SW480 (cell line): ENCODE results near the gene DKKL1.
A peak's percentile ranks its signal among the peaks of the same experiment; 100 is the strongest.

Experiments used
- DNase-seq: peaks from one replicate; pipeline ENCODE4 v3.0.0-alpha.2; 2016; ENCODE audit warnings: low spot score

DKKL1 gene

DNA sequence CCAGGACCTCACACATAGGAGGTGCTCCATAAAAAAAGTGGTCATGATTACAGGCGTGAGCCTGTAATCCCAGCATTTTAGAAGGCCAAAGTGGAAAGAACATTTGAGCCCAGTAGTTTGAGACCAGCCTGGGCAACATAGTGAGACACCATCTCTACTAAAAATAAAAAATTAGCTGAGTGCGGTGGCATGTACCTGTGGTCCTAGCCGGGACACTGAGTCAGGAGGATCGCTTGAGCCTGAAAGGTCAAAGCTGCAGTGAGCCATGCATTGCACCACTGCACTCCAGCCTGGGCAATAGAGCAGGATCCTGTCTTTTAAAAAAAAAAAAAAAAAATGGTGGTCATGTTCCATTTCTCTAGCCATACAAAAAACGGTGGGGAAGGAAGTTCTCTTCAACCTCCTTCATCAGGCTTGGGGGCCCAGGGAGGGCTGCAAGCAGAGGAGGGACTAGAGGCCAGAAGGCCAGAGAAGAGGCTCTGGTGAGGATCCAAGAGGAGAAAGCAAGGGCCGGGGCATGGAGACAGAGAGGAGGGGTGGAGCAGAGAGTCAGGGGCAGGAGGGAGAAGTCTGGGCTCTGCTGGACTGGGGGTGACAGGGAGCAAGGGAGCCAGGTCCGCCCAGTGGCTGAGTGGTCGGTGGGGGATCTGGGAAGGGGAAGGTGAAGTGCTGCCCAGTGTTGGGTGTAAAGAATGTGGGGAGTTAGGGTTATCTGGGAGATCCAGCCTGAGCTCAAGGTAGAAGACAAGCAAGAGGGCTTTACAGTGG lies 33.2 kb downstream of the DKKL1 start:
- DNase-seq, result no peak

DNA sequence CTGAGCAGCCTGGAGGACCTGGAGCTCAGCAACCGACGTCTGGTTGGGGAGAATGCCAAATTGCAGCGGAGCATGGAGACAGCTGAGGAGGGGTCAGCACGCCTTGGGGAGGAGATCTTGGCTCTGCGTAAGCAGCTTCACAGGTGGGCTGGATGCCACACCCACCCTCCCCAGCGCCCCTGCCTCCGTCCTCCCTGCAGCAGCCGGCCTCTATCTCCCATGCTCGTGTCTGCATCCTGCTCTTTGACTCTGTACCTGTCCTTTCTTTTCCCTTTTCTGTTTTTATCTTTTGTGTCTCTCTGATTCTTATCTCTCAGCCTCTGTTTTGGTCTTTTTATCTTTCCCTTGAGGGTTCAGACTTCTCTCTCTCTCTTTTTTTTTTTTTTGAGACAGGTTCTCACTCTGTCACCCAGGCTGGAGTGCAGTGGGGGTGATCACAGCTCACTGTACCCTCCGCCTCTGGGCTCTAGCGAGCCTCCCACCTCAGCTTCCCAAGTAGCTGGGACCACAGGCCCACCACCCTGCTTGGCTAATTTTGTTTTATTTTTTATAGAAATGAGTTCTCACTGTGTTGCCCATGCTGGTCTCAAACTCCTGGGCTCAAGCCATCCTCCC lies 34.4 kb downstream of the DKKL1 start:
- DNase-seq, result no peak

DNA sequence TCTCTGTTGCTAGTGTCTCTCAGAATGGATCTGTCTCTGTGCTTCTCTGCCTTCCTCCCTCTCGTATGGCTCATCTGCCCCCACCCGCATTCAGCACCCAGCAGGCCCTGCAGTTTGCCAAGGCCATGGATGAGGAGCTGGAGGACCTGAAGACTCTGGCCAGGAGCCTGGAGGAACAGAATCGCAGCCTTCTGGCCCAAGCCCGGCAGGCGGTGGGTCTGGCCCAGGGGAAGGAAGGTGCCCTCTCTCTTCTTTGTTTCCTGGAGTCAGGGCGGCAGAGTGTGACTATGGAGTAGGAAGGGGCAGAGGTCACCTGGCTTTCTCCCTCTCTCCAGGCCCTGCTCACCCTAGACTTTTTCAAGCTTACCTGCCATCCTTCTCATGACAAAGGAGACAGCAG lies 35.3 kb downstream of the DKKL1 start:
- no peak for DNase-seq

DNA sequence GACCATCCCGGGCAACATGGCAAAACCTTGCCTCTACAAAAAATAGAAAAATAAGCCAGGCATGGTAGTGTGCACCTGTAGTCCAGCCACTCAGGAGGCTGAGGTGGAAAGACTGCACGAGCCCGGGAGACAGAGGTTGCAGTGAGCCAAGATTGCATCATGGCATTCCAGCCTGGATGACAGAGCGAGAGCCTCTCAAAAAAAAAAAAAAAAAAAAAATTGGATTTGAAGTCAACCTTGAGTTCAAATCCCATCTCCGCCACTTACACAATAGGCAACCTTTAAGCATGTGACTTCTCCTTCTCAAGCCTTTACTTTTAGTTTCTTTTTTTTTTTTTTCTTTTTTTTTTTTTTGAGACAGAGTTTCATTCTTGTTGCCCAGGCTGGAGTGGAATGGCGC lies 36.4 kb downstream of the DKKL1 start:
- no peak for DNase-seq

DNA sequence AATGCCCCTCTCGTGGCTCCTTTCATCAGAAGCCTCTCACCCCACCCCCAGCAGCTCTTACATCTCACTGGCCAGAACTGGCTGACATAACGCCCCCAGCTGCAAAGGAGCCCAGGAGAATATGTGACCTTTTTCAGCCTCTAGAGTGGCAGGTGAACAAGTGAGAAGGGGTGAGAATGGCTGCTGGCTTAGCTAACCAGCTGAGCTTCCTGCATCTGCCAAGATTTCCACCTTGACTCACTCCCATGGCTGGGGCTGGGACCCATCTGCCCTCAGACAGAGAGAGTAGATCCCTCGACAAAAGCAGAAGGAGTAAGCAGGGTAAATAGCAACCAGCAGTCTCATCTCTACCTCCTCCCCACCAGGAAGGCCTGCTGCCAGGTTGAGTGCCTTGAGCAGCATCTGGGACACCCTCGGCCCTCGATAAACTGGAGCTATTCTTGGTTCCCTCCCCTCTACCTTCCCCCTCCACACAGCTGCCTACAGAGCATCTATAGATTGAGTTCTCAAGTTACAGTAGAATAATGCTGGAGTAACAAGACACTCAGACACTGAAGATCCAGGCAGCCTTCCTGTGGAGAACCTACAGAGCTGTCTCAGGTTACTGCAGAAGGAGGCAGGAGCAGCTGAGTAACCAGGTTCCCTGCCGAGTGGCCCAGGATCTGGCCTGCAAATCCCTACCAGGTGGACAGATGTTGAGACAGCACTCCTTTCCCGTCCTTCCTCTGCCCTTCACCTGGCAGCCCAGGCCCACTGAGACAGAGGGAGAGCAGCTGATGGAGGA lies 39.9 kb downstream of the DKKL1 start:
- DNase-seq, result peak; percentile 73

DNA sequence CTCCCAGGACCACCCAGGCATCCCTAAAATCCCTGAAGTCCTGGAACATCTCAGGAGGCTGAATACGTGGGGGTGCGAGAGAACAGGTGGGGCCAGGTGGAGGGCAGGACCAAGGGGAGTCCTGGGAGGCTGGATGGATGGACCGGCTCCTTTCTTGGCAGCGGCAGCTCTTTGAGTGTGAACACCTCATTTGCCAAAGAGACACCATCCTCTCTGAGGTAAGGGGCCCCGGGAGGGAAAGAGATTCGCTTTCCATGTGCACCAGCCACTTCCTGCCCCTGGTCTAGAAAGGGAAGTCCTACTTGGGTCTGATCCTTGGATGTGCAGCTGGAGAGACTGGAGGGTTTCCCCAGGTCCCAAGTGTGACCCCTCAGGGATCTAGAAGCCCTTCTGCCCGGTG lies 43.4 kb downstream of the DKKL1 start:
- DNase-seq, result no peak

DNA sequence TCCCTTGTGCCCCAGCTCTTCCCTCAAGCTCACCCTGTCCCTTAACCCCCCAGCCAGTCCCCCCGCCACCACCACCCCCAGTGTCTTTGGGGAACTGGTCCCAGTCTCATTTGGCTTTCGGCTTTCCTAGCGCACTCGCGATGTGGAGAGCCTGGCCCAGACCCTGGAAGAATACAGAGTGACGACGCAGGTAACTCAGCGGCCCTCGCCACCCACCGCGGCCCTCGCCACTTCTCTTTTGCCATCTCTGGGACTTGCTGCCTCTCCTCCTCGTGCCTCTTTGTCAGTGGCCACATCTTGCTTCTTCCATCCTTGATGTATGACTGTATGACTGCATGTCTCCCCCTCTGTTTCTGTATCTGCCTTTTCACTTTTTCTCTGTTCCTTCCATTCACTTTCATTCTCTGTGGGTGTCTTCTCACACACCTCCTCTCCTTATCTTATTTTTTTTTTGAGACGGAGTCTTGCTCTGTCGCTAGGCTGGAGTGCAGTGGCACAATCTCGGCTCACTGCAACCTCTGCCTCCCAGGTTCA lies 43.9 kb downstream of the DKKL1 start:
- DNase-seq, result no peak

DNA sequence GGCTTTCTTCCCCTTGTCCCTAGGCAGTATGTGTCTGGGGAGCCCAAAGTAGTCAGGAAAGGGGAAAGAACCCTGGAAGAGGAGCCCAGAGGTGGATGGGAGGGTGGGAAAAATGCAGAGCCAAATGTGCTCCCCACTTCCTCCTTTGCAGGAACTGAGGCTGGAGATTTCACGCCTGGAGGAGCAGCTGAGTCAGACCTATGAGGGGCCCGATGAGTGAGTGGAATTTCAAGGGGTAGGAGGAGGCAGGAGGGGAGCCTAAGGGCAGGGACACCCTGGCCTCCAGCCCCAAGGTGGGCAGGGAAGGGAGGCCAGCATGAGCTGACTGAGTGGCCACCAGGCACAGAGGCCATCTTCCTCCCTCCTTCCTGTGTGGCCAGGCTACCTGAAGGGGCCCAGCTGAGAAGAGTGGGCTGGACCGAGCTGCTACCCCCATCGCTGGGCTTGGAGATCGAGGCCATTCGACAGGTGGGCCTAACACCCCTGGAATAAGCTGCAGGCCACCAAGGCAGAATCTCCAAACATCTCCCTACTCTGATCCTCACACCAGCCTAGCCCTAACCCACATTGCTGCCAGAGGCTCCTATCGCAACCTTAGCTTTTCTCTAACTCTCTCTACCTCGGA lies 45.3 kb downstream of the DKKL1 start:
- no peak for DNase-seq

DNA sequence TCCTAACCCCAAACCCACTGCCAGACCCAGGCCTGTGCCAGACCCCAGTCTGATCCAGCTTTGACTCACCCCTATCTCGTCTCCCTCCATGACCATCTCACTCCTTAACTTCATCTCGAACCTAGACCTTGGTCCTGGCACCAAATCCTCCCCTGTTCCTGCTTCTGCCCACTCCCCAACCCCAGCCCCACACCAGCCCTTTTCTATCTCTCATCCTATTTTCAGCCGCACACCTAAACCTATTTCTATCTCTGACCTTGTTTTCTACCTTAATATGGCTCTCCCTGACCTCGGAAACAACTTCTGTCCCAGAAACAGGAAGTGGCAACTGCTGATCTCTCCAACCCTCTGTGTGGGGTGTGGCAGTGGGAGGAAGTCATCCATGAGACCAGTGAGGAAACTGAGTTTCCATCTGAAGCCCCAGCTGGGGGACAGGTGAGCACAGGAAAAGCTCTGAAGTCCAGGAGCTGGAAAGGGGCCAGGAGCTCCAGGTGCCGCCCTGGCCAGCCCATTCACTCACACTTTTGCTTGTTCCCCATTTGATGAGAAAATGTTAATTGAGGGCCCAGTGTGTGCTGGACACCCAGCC lies 45.9 kb downstream of the DKKL1 start:
- no peak for DNase-seq

DNA sequence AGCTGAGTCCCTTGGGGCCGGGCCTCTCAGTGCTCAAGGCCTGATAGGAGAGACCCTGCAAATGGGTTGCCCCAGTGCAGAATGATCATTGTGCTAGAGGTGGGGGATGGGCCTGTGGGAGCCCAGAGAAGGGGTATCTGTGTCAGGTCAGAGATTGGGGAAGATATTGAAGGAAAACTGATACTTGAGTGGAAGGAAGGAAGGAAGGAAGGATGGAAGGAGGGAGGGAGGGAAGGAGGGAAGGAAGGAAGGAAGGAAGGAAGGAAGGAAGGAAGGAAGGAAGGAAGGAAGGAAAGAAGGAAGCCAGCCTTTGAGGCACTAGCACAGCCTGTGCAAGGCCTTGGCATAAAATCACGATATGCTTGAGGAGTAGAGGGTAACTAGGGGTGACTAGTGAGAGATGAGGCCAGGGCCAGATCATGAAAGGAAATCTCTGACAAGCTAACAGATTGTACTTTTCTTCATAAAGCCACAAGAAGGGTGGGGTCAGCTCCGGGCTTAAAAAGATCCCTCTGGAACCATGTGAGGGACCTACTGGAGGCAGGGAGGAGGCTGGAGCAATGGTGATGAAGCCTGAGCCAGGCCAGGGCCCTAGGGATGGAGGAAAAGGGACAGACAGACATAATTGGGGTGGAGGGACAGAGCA lies 48.1 kb downstream of the DKKL1 start:
- no peak for DNase-seq

DNA sequence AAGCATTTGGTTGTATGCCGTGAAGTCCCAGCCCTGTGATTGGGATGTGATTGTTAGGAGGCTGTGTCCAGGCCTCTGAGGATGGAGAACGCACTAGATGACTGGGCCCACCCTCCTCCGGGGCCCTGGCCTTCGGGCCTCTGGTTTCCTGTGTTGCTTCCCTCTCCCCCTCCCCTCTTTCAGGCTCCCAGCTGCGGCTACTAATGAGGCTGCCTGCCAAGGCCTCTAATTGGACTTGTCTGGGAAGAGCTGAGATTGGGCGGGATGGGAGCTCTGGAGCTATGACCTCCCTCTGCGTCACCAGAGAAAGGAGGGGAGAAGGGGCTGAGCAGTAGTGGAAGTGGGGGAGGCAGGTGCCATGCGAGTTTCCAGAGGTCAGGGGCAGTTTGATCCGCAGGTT lies 49.7 kb downstream of the DKKL1 start:
- no peak for DNase-seq

DNA sequence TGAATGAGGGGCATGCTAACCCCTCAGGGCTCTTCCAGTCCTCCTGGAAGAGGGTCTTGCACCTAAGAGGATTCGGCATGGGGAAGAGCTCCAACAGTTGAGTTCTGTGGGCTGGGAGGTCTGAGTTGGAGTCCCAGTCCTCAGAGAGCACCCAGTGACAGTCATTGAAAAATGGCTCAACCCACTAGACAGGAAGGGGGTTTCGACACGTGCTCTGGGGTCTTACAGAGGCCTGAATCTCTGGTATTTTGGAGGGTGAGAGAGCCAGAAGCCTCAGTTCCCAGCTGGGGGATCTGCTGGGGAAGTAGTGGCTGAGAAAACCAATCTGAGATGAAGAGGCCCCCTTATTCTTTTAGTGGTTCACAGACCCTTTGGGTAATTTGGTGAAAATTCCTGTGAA lies 50.6 kb downstream of the DKKL1 start:
- no peak for DNase-seq

DNA sequence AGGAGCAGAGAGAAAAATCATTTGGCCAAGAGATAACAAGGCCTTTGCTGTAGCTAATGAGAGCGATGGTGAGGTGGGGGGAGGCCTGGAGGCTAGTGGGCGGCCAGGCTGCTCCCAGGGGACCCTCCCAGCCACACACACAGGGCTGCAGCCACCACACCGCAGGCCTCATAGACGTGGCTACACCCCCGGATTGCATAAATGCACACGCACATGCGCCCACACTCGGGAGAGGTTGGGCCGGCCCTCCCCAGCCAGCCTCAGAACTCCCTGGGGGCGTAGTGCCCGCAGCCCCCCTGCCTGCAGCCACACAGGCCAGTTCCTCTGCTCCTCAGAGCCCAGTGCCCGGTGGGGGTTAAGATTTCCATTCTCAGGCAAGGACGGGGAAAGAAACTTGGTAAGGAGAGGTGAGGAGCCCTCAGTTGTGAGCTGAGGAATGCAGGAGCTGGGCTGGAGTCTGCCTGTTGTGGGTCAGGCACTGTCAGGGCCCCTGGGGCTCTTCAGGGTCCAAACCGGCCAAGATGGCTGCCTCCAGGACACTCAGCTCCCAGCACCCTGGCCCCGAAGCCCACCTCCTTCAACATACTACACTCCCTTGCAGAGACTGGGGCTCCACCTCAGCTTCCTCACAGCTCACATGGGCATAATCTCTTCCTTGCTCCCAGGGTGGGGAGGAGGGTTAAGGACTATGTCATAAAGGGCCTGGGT lies 51.6 kb downstream of the DKKL1 start:
- no peak for DNase-seq

DNA sequence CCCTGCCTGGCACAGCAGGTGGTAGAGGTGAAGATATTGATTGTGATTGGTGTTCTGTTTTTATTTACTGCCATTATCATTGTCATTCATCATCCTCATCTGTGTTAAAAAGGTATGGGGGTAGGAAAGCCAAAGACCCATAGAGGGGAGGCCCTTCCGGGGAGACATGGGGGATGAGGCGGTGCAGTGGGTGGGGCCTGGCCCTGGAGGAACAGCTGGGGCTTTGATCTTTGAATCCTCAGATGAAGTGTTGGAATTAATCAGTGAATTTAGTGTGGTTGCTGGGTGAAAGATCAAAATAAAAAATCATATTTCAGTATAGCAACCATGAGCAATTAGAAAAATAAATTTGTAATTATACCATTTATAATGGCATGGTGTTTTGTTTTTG lies 52.1 kb downstream of the DKKL1 start:
- DNase-seq, result no peak

DNA sequence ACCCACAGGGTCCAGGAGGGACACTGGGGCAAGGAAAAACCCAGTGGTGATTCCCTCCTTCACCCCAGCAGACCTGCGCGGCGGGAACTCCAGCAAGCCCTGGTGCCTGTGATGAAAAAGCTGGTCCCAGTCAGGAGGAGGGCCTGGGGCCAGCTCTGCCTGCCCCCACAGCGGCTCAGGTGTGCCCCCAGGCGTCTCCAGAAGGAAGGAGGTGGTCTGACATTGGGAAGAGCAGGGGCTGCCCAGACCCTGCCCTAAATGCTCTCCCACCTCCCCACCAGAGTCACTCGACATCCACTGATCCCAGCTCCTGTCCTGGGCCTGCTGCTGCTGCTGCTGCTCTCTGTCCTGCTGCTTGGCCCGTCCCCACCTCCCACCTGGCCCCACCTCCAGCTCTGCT lies 53.4 kb downstream of the DKKL1 start:
- no peak for DNase-seq

DNA sequence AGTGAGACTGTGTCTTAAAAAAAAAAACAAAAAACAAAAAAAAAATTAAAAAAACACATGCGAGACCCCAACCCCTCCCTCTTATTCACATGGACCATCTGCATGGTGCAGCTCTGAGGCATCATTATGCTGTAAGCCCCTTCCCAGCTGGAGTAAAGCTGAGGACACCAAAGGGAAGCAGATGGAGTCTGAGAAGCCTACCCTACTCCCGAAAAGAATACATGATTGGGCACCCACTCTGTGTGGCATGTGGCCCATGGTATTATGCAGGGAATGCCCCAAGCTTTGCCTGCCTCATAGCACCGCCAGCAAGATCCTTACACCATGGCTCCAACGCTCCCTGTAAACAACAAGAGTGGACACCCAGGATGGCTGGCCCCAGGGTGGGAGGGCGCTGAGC lies 54.8 kb downstream of the DKKL1 start:
- no peak for DNase-seq

DNA sequence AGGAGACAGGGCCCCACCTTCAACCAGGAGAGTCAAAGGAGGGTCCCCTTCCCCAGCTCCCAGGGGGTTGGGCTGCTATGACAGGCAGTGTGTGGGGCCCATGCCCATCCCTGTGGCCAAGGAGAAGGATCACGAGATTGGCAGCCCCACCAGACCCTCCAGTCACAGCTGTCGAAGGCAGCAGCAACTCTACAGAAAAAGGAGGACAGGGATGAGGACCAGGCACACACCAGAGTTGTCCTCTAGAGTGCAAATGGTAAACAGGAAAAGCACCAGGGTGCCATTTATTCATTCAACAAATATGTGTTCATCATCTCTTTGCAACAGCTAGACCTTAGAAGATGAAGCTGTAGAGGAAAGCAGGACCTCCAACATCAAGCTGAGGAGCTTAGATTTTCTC lies 55.5 kb downstream of the DKKL1 start:
- no peak for DNase-seq

DNA sequence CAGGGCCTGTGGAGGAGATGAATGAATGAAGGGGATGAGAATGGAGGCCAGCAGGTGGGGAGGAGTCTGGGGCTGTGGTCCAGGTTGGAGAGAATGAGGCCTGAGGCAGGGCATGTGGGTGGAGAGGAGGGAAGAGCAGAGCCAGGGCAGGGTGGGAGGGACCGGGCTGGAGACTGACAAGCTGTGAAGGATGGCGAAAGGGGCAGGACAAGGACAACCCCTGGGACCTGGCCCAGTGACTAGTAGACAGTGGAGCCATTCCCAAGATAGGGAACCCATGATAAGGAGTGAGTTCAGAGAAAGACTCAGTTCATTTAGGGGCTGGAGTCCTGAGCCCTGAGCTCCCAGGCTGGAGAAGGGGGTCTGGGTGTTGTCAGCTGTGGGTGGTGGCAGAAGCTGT lies 56.5 kb downstream of the DKKL1 start:
- DNase-seq, result no peak

DNA sequence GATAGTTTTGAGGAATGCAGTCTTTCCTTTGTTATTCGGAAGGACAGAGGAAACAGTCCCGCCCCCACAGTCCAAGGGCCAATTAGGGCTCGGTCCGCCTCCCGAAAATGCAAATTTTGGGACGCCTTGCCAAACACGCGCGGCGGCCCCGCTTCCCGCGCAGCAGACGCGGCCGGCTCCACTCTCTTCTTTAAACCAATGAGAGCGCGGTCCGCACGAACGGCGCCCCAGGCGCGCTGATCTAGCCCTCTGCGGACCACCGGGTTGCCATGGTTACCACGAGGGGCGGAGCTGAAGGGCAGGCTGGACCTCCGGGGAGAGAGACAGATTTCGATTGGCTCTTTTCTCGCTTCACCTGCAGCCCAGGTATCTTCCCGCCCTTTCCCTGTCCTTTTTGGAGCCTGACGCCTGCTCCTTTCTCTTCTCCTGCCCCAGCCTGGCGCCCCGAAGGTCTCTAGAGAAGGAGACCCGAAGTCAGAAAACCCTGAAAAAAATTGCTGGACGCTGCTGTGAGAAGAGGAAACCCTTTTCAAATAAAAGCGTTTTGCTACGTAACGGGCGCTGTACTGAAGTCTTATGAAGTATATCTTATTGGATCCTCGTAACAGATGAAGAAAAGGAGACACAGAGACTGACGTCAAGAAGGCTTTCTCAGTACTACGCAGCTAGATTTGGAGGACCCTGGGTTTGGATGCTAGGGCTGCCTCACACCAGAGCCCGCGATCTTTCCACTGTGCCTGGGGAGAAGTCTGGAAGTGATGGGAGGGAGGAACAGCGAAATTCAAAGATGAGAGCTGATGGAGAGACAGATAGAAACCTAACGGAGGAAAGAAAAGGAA lies 57.6 kb downstream of the DKKL1 start:
- DNase-seq, result peak; percentile 69

DNA sequence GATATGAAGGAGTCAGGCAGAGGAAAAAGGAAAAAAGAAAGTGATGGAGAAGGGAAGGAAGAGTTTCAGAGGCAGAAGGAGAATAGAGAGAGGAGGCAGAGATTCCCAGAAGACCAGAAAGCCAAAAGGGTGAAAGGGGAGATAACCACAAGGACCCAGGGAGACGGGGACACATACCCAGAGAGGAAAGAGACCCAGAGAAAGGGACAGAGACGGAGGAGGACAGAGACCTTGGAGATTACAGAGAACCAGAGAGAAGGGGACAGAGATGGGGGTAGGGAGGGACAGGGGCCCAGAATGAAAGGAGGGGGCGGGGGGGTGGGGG lies 58.2 kb downstream of the DKKL1 start:
- DNase-seq, result no peak
